SU-DHL-6 (cell line): ENCODE measurements around the gene TNIP1.

ENCODE experiments used
- EZH2phosphoT487 ChIP-seq: fragments of 200-600 bp; sonication (generic), shearing (Covaris generic); conservative IDR thresholded peaks from 2 replicates; pipeline ENCODE4 v1.6.1; 2018; ENCODE audit warnings: mild to moderate bottlenecking, antibody characterized with exemption, low read length, moderate library complexity, mixed read lengths
- TF ChIP-seq, protein P1 (sequence below): fragments of 200-600 bp; sonication (generic); IDR thresholded peaks from one replicate; pipeline ENCODE4 v1.5.1; 2017; ENCODE audit warnings: antibody characterized with exemption, mild to moderate bottlenecking, low read length, moderate library complexity; ENCODE audit not compliant: insufficient read depth, poor library complexity, severe bottlenecking

DNA sequence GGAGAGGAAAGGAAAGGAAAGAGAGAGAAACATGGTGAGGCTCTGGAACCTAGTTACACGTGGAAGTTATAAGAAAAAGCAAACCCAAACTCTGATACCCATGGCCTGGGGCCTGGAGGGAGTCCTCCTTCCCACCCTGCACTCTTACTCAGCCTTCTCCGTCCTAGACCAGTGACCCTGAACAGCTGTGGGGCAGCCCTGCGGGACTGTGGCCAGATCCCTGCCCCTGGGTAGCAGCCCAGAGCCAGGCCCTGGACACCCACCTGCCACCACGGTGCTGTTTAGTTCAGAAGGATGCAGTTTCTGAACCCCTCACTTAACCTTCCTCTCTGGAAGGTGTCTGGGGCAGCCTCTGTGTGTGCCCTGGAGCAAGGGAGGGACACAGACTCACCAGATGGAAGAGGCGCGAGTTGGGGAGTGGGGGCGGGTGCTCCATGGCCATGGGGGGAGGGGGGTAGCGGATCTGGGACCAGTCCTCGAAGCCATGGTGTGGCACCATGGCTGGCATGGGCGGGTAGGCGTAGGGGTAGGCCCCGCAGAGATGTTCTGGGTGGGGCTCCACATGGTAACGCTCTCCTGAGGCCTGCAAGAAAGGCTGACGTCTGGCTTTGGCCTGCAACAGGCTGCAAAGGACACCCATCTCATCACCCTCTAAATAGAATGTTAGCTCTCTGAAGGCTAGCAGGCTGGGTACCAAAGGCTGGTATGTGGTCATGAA lies 47.5 kb downstream of the TNIP1 start:
- TF ChIP-seq, protein P1, sequence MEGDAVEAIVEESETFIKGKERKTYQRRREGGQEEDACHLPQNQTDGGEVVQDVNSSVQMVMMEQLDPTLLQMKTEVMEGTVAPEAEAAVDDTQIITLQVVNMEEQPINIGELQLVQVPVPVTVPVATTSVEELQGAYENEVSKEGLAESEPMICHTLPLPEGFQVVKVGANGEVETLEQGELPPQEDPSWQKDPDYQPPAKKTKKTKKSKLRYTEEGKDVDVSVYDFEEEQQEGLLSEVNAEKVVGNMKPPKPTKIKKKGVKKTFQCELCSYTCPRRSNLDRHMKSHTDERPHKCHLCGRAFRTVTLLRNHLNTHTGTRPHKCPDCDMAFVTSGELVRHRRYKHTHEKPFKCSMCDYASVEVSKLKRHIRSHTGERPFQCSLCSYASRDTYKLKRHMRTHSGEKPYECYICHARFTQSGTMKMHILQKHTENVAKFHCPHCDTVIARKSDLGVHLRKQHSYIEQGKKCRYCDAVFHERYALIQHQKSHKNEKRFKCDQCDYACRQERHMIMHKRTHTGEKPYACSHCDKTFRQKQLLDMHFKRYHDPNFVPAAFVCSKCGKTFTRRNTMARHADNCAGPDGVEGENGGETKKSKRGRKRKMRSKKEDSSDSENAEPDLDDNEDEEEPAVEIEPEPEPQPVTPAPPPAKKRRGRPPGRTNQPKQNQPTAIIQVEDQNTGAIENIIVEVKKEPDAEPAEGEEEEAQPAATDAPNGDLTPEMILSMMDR, result no peak
- TF ChIP-seq EZH2phosphoT487, result no peak
